HG03575 (cell line): ENCODE results near the gene IVL.

ENCODE experiments used
- ATAC-seq: cut with Tn5 transposase; IDR thresholded peaks from one replicate; pipeline ENCODE4 v1.9.1; 2021; ENCODE audit not compliant: unreplicated experiment, insufficient number of reproducible peaks, low FRiP score; ENCODE audit errors: extremely low read depth

The IVL gene

GRCh38 chr1:152941037-152941711, 32.8 kb downstream of the IVL start:
- ATAC-seq, result no peak

- ATAC-seq, result no peak
Observed at GRCh38 chr1:152942161-152942560, 33.8 kb downstream of the IVL start.

- no peak for ATAC-seq
Observed at GRCh38 chr1:152946248-152946647, 37.9 kb downstream of the IVL start.

DNA sequence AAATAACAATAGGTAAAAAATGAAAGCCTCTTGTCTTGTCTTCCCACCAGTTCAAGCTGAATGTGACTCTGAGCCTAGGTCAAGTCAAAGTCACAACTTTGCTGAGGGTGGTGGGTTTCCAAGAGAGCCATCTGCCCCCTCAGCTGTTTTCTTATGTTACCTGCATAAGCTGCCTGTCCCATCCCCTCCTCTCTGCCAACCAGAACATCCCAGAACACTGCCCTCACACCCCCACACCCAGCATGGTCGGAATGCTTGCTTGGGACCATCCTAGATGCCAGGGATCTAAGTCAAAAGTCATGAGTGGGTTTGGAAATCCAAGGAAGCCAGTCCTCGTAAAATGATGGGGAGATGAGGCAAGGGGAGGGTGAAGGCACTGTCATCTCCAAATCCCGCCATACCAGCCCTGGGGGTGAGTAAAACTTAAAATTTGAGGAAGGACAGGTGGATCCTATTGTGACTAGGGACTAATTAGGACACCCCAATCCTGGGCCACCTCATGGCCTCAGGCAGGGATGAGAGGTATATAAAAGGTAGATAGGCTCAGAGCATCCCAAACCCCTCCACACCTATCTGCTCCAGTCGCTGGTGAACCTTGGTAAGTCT, 38.4 kb downstream of the IVL start, which contains the start of gene SPRR5:
SPRR5 (plus strand) TSS at position 556 of the 606 bp plus-strand sequence. CDS start 1,349 bp downstream, outside the sequence.
- ATAC-seq, result no peak

DNA sequence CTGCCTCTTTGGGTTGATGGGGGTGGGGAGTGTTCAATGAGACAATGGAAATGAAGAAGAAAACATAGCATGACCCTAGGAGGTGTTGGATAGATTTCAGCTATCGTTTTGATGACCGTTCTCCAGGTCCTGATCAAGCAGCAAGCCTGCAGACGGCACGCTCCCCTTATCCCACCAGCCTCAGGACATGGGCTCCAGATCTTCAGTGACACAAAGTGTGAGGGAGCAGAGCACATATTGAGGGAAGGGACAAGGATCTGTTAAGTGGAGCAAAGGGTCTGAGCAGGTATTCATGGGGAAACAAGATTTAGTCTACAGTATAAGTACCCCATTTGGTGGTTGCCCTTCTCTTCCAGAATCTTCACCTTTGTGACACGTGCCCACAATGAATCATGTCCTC, 43.4 kb downstream of the IVL start:
- no peak for ATAC-seq

GRCh38 chr1:152953761-152954160, 45.4 kb downstream of the IVL start:
- no peak for ATAC-seq

DNA sequence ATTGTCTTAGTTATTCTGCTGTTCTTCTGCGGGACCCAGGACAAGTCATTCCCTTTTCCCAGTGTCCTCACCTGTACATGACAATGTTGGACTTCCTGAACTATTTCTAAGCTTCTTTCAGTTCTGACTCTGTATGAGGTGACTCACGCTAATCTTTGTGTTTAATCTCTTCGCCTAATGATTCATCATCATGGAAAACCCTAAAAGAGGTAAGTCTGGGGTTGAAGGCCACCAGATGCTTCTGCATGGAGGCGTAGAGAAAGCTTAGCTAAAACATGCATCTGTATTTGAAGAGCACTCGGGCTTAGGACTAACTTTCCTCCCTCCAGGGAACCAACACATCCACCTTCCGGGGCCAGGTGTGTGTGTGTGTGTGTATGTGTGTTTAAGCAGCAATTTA, 46.1 kb downstream of the IVL start:
- no peak for ATAC-seq

GRCh38 chr1:152957561-152957960, 49.2 kb downstream of the IVL start:
- ATAC-seq, result no peak

- ATAC-seq, result no peak
Observed at GRCh38 chr1:152959273-152959672, 50.9 kb downstream of the IVL start.

- ATAC-seq, result no peak
Observed at GRCh38 chr1:152959801-152960451, 51.6 kb downstream of the IVL start.

GRCh38 chr1:152960452-152961044, 52.2 kb downstream of the IVL start:
- ATAC-seq, result no peak
